OCI-LY1 (cell line): ENCODE data around the gene OSBPL1A.

Experiments used
- H2AFZ ChIP-seq: fragments of 200-600 bp; sonication (generic), shearing (Covaris generic); 2 replicates; pipeline ENCODE4 v1.6.0; 2014; ENCODE audit warnings: antibody characterized with exemption, mild to moderate bottlenecking, low read length
- H3F3A ChIP-seq: fragments of 200-600 bp; sonication (generic), shearing (Covaris generic); 2 replicates; pipeline ENCODE4 v1.6.0; 2014; ENCODE audit warnings: mild to moderate bottlenecking, antibody characterized with exemption, low read length, moderate library complexity; ENCODE audit not compliant: insufficient read depth
- H3K27ac ChIP-seq: fragments of 200-600 bp; sonication (generic); 2 replicates; pipeline ENCODE4 v1.5.1; 2014; ENCODE audit warnings: low read length, mixed run types, mild to moderate bottlenecking, low read depth; ENCODE audit not compliant: poor library complexity, severe bottlenecking
- H3K27me3 ChIP-seq: fragments of 200-600 bp; sonication (generic); 2 replicates; pipeline ENCODE4 v1.6.0; 2014; ENCODE audit warnings: antibody characterized with exemption, mild to moderate bottlenecking, low read length, moderate library complexity; ENCODE audit not compliant: insufficient read depth
- H3K36me3 ChIP-seq: fragments of 200-600 bp; sonication (generic); 2 replicates; pipeline ENCODE4 v1.6.1; 2014; ENCODE audit warnings: mild to moderate bottlenecking, antibody characterized with exemption, low read length, moderate library complexity, mixed read lengths; ENCODE audit not compliant: insufficient read depth
- H3K4me1 ChIP-seq: fragments of 200-600 bp; sonication (generic); 2 replicates; pipeline ENCODE4 v1.5.1; 2014; ENCODE audit warnings: mild to moderate bottlenecking, low read length, moderate library complexity; ENCODE audit not compliant: insufficient read depth, severe bottlenecking
- H3K4me2 ChIP-seq: fragments of 200-600 bp; sonication (generic), shearing (Covaris generic); 2 replicates; pipeline ENCODE4 v1.6.1; 2014; ENCODE audit warnings: low read length
- H3K4me3 ChIP-seq: fragments of 200-600 bp; sonication (generic); 2 replicates; pipeline ENCODE4 v1.5.1; 2014; ENCODE audit warnings: low read length, low read depth, mild to moderate bottlenecking, mixed read lengths; ENCODE audit not compliant: poor library complexity, severe bottlenecking
- H3K79me2 ChIP-seq: fragments of 200-600 bp; shearing (Covaris generic); 2 replicates; pipeline ENCODE4 v1.6.1; 2016; ENCODE audit warnings: mixed run types, low read length, mixed read lengths; ENCODE audit not compliant: insufficient read depth
- H3K9ac ChIP-seq: fragments of 200-600 bp; sonication (generic), shearing (Covaris generic); 2 replicates; pipeline ENCODE4 v1.6.1; 2014; ENCODE audit warnings: mild to moderate bottlenecking, low read length, mixed read lengths
- H3K9me2 ChIP-seq: fragments of 200-600 bp; sonication (generic), shearing (Covaris generic); 2 replicates; pipeline ENCODE4 v1.6.1; 2014; ENCODE audit warnings: low read depth, mild to moderate bottlenecking, low read length, mixed read lengths
- H3K9me3 ChIP-seq: fragments of 200-600 bp; shearing (Covaris generic); 2 replicates; pipeline ENCODE4 v1.6.1; 2014; ENCODE audit warnings: low read length, mixed read lengths
- H4K20me1 ChIP-seq: fragments of 200-600 bp; sonication (generic), shearing (Covaris generic); 2 replicates; pipeline ENCODE4 v1.6.0; 2016; ENCODE audit warnings: mild to moderate bottlenecking, low read length; ENCODE audit not compliant: insufficient read depth
- EZH2 ChIP-seq: fragments of 200-600 bp; sonication (generic), shearing (Covaris generic); IDR thresholded peaks from 2 replicates; pipeline ENCODE4 v1.8.0; 2017; ENCODE audit warnings: borderline replicate concordance, mixed run types, mild to moderate bottlenecking, antibody characterized with exemption, low read length, moderate library complexity, mixed read lengths
- TF ChIP-seq, protein P1 (sequence below): fragments of 200-600 bp; sonication (generic), shearing (Covaris generic); IDR thresholded peaks from 2 replicates; pipeline ENCODE4 v1.5.1; 2017; ENCODE audit warnings: mild to moderate bottlenecking, antibody characterized with exemption, low read length, moderate library complexity, mixed read lengths

Gene OSBPL1A

DNA sequence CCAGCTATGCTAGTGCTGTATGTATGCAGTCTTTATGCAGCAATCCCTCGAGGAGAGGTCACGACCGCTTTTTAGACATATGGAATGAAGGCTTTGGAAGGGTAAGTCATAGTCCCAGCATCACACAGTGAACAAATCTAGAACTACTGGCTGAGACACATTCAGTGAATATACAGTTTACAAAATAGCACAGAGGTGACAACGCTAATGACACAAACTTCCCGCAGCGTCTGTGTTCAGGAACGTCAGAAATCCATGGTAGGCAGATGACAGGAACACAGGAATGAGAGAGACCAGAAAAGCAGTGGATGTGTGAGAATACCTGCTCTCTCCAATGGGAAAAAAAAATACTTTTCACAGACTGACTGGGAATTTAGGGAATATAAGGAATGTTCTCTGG lies 229.1 kb downstream of the OSBPL1A start:
- H3F3A ChIP-seq, result no peaks in the 10 kb centered on the region
- no peaks in the 10 kb centered on the region for H3K4me1 ChIP-seq
- H3K79me2 ChIP-seq, result no peaks in the 10 kb centered on the region
- no peak overlapping the region for H3K27ac ChIP-seq
- H2AFZ ChIP-seq, result no peak overlapping the region
- no peaks in the 10 kb centered on the region for H3K27me3 ChIP-seq
- no peak overlapping the region for H3K4me3 ChIP-seq
- H3K9ac ChIP-seq, result no peak overlapping the region
- no peak overlapping the region for H3K4me2 ChIP-seq
- H3K9me3 ChIP-seq, result no peaks in the 10 kb centered on the region
- no peak for TF ChIP-seq EZH2
- TF ChIP-seq, protein P1, sequence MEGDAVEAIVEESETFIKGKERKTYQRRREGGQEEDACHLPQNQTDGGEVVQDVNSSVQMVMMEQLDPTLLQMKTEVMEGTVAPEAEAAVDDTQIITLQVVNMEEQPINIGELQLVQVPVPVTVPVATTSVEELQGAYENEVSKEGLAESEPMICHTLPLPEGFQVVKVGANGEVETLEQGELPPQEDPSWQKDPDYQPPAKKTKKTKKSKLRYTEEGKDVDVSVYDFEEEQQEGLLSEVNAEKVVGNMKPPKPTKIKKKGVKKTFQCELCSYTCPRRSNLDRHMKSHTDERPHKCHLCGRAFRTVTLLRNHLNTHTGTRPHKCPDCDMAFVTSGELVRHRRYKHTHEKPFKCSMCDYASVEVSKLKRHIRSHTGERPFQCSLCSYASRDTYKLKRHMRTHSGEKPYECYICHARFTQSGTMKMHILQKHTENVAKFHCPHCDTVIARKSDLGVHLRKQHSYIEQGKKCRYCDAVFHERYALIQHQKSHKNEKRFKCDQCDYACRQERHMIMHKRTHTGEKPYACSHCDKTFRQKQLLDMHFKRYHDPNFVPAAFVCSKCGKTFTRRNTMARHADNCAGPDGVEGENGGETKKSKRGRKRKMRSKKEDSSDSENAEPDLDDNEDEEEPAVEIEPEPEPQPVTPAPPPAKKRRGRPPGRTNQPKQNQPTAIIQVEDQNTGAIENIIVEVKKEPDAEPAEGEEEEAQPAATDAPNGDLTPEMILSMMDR, result no peak
- H4K20me1 ChIP-seq, result no peaks in the 10 kb centered on the region
- no peaks in the 10 kb centered on the region for H3K9me2 ChIP-seq
- H3K36me3 ChIP-seq, result no peaks in the 10 kb centered on the region

DNA sequence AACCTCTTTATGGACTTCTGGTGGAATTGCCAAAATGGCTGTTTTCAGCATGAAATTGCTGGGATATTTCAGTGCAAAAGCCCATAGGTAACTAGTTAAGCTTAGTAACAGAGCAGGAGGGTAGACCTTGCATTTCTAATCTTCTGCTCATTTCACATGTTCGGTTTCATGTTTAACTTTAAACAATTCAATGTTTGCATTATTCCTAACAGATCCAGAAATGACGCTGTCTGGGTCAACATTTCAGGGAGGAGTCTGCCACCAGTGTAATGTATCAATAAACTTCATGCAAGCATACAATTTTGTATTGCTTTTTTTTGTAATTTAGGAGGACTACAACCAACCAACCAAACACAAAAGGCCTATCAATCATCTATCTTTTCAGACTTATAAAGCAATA lies 236.3 kb downstream of the OSBPL1A start:
- no peaks in the 10 kb centered on the region for H3K36me3 ChIP-seq
- H3K4me3 ChIP-seq, result no peak overlapping the region
- no peaks in the 10 kb centered on the region for H3K9me3 ChIP-seq

DNA sequence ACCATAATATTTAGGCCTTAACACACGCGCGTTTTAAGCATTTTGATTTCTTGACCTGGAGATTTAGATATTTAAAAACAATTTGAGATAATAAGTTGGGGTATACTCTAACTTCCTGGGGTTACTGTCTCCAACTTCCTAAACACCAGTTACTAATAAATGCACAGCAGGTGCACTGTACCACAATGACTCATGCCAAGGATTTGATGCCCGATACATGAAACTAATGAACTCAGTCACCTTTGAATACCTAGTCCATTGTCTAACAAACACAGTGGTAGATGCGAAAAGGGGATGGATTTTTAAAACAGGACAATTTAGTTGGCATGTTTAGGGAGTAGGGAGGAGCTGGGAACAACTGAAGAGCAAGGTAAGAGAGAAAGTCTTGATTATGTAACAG lies 237.5 kb downstream of the OSBPL1A start:
- no peaks in the 10 kb centered on the region for H3K9me2 ChIP-seq
- no peaks in the 10 kb centered on the region for H3K36me3 ChIP-seq
- H3K9me3 ChIP-seq, result no peaks in the 10 kb centered on the region
- H3K9ac ChIP-seq, result no peak overlapping the region
- H3K79me2 ChIP-seq, result no peaks in the 10 kb centered on the region
- H3F3A ChIP-seq, result no peaks in the 10 kb centered on the region
- no peak overlapping the region for H2AFZ ChIP-seq
- no peak overlapping the region for H3K27ac ChIP-seq
- no peak overlapping the region for H3K4me3 ChIP-seq
- H3K4me2 ChIP-seq, result no peak overlapping the region
- no peaks in the 10 kb centered on the region for H3K27me3 ChIP-seq
- no peaks in the 10 kb centered on the region for H3K4me1 ChIP-seq
- TF ChIP-seq, protein P1, result no peak
- no peaks in the 10 kb centered on the region for H4K20me1 ChIP-seq

More for the DNA sequence above, 236.3 kb downstream of the OSBPL1A start:
- Histone ChIP-seq H3K79me2 (no peaks in the 10 kb centered on the region), H2AFZ (no peak overlapping the region), H3K9me2 (no peaks in the 10 kb centered on the region), H3K27me3 (no peaks in the 10 kb centered on the region), H3K27ac (no peak overlapping the region), H3K4me2 (no peak overlapping the region), H4K20me1 (no peaks in the 10 kb centered on the region), H3K4me1 (no peaks in the 10 kb centered on the region), H3K9ac (no peak overlapping the region), H3F3A (no peaks in the 10 kb centered on the region)
- TF ChIP-seq, protein P1, result no peak
- TF ChIP-seq EZH2, result no peak
